Smooth muscle cell (in vitro differentiated cells): Measurements from ENCODE around the gene PSMC5. TPM values are rescaled to one million over a fixed set of nuclear protein-coding genes. Genes with fewer than 3 reads are reported as not detected.

ENCODE experiments used
- DNase-seq: peaks from one replicate; lab custom pipeline; 2025; ENCODE audit not compliant: unreplicated experiment; lab: John Stamatoyannopoulos, UW
- H2AFZ ChIP-seq: fragments of 200-600 bp; sonication (generic); 2 replicates; pipeline ENCODE4 v1.6.0; 2016; ENCODE audit warnings: antibody characterized with exemption, low read depth, mild to moderate bottlenecking
- H3F3A ChIP-seq: fragments of 200-600 bp; sonication (generic); 2 replicates; pipeline ENCODE4 v1.6.0; 2017; ENCODE audit warnings: antibody characterized with exemption, low read depth
- H3K27ac ChIP-seq: fragments of 200-600 bp; sonication (generic); 2 replicates; pipeline ENCODE4 v1.5.1; 2016; ENCODE audit warnings: low read depth, mild to moderate bottlenecking
- H3K27me3 ChIP-seq: fragments of 200-600 bp; sonication (generic); 2 replicates; pipeline ENCODE4 v1.6.1; 2016; ENCODE audit warnings: low read depth, mild to moderate bottlenecking
- H3K36me3 ChIP-seq: fragments of 200-600 bp; sonication (generic); 2 replicates; pipeline ENCODE4 v1.5.1; 2016; ENCODE audit warnings: low read depth
- H3K4me1 ChIP-seq: fragments of 200-600 bp; sonication (generic); 2 replicates; pipeline ENCODE4 v1.5.1; 2016; ENCODE audit warnings: low read depth
- H3K4me2 ChIP-seq: fragments of 200-600 bp; sonication (generic); 2 replicates; pipeline ENCODE4 v1.6.0; 2016; ENCODE audit warnings: mild to moderate bottlenecking
- H3K4me3 ChIP-seq: fragments of 200-600 bp; sonication (generic); 2 replicates; pipeline ENCODE4 v1.5.1; 2016; ENCODE audit warnings: mild to moderate bottlenecking
- H3K79me2 ChIP-seq: fragments of 200-600 bp; sonication (generic); 2 replicates; pipeline ENCODE4 v1.6.0; 2016; ENCODE audit warnings: low read depth, mild to moderate bottlenecking
- H3K9ac ChIP-seq: fragments of 200-600 bp; sonication (generic); 2 replicates; pipeline ENCODE4 v1.6.0; 2016; ENCODE audit warnings: low read depth
- H3K9me3 ChIP-seq: fragments of 200-600 bp; sonication (generic); replicated peaks from 2 replicates; pipeline ENCODE4 v1.5.1; 2016; ENCODE audit warnings: low read depth
- H4K20me1 ChIP-seq: fragments of 200-600 bp; sonication (generic); 2 replicates; pipeline ENCODE4 v1.6.0; 2016; ENCODE audit warnings: low read depth
- WGBS: methylation state at CpG from one replicate; pipeline ENCODE4 v1.1.7; 2016; ENCODE audit warnings: low lambda C conversion rate; 5-methylcytosine and 5-hydroxymethylcytosine counted together
- polyA plus RNA-seq: library from polyadenylated mRNA; unstranded; fragments of >200 nt; fragmentation: Nextera tagmentation; extraction: Ambion mirVana; gene quantifications from 2 replicates; pipeline ENCODE4 v1.2.1, GENCODE V29; 2016
- total RNA-seq: library from RNA; depleted of rRNA; stranded (reverse); fragments of >200 nt; gene quantifications from 2 replicates; pipeline ENCODE4 v1.2.3, GENCODE V29; 2014
- TF ChIP-seq, protein P1 (sequence below): fragments of 200-600 bp; sonication (generic); IDR thresholded peaks from 2 replicates; pipeline ENCODE4 v1.5.1; 2017; ENCODE audit warnings: borderline replicate concordance, mild to moderate bottlenecking, antibody characterized with exemption; ENCODE audit not compliant: insufficient read depth, poor library complexity, severe bottlenecking

The PSMC5 gene
- total and polyA plus RNA-seq, 2 experiments from 2014 or later = 46.2 to 132 TPM

DNA sequence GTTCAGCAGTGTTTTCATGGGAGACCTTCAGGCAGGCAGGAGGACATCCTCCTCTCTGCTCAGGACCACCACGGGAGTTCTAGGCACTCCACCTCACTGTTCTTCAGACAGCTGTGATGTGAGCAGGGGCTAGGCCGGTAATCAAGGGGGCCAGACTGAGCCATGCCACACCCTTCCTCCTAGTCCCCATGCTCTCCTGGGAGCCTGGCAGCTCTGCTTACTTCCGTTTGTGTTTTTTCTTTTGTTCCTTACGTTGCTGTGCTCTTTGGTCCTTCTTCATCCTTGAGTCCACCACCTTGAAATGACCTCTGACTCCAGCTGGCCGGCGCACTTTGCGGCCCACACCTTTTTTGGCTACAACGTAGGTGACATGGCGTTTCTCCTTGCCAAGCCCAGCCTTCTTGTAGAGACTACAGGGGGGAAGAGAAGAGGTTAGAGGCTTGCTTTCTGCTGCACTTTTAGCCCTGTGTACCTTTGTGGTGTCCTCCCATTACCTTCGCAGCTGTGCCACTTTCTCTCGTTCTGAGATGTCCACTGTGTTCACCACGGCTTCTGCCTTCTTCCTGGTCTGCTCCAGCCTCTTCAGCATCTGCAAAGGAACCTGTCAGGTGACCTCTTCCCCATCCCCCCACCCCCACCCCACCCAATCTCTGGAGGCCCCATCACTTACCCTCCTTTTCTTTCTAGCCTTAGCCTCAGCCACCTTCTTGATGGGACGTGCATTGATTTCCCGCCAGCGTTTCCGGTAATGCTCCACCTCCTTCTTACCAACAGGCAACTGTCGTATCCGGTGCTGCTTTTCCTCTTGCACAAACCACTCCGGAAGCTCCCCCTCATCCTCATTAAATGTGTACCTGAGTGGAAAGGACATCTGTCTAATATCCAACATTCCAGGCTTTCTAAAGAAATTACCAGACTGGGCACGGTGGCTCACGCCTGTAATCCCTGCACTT is 7.4 kb upstream of the PSMC5 start:
- no peaks in the 10 kb centered on the region for H3K27me3 ChIP-seq
- no peaks in the 10 kb centered on the region for H3K9me3 ChIP-seq
- no peak overlapping the region for H3K4me2 ChIP-seq
- DNase-seq = no peak
- H3K36me3 ChIP-seq = peaks cover 29% of the 10 kb centered on the region
- peaks cover 24% of the 10 kb centered on the region for H4K20me1 ChIP-seq
- peaks cover 2% of the 10 kb centered on the region for H3K79me2 ChIP-seq
- no peak overlapping the region for H3K27ac ChIP-seq
- H3F3A ChIP-seq = peaks cover 31% of the 10 kb centered on the region
- no peaks in the 10 kb centered on the region for H3K4me1 ChIP-seq
- TF ChIP-seq, protein P1, sequence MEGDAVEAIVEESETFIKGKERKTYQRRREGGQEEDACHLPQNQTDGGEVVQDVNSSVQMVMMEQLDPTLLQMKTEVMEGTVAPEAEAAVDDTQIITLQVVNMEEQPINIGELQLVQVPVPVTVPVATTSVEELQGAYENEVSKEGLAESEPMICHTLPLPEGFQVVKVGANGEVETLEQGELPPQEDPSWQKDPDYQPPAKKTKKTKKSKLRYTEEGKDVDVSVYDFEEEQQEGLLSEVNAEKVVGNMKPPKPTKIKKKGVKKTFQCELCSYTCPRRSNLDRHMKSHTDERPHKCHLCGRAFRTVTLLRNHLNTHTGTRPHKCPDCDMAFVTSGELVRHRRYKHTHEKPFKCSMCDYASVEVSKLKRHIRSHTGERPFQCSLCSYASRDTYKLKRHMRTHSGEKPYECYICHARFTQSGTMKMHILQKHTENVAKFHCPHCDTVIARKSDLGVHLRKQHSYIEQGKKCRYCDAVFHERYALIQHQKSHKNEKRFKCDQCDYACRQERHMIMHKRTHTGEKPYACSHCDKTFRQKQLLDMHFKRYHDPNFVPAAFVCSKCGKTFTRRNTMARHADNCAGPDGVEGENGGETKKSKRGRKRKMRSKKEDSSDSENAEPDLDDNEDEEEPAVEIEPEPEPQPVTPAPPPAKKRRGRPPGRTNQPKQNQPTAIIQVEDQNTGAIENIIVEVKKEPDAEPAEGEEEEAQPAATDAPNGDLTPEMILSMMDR = no peak
- no peak overlapping the region for H3K9ac ChIP-seq
- H2AFZ ChIP-seq = no peak overlapping the region
- no peak overlapping the region for H3K4me3 ChIP-seq
- 94% methylated on average over 21 of the region's 21 CpGs for WGBS

GRCh38 chr17:63820963-63821561 is 6.2 kb upstream of the PSMC5 start:
- no peak for DNase-seq
- peaks cover 22% of the 10 kb centered on the region for H3F3A ChIP-seq
- TF ChIP-seq, protein P1 = no peak
- no peak overlapping the region for H3K27ac ChIP-seq
- peaks cover 3% of the 10 kb centered on the region for H3K4me1 ChIP-seq
- no peak overlapping the region for H3K4me3 ChIP-seq
- H3K9ac ChIP-seq = no peak overlapping the region
- peaks cover 17% of the 10 kb centered on the region for H3K36me3 ChIP-seq
- H3K9me3 ChIP-seq = no peaks in the 10 kb centered on the region
- no peaks in the 10 kb centered on the region for H3K27me3 ChIP-seq
- H4K20me1 ChIP-seq = peaks cover 24% of the 10 kb centered on the region
- H3K4me2 ChIP-seq = no peak overlapping the region
- WGBS = 92% methylated on average over 10 of the region's 10 CpGs
- no peak overlapping the region for H2AFZ ChIP-seq
- H3K79me2 ChIP-seq = peaks cover 9% of the 10 kb centered on the region

- peaks cover 20% of the 10 kb centered on the region for H3F3A ChIP-seq
- H2AFZ ChIP-seq = no peak overlapping the region
- peaks cover 6% of the 10 kb centered on the region for H3K4me1 ChIP-seq
- 95% methylated on average over 6 of the region's 6 CpGs for WGBS
- peaks cover 15% of the 10 kb centered on the region for H3K79me2 ChIP-seq
- no peak overlapping the region for H3K4me3 ChIP-seq
- no peak overlapping the region for H3K27ac ChIP-seq
- TF ChIP-seq, protein P1 = no peak
- H3K36me3 ChIP-seq = peaks cover 16% of the 10 kb centered on the region
- no peak overlapping the region for H3K9ac ChIP-seq
- no peak for DNase-seq
- peaks cover 24% of the 10 kb centered on the region for H4K20me1 ChIP-seq
- no peaks in the 10 kb centered on the region for H3K27me3 ChIP-seq
- H3K9me3 ChIP-seq = no peaks in the 10 kb centered on the region
- H3K4me2 ChIP-seq = no peak overlapping the region
Measured at GRCh38 chr17:63821804-63822203, 5.4 kb upstream of the PSMC5 start.
